Cerebellar cortex (tissue), 1 donor: ENCODE data around the gene MMP20.
"Not testable (repeated sequence)": the region's sequence is repeated elsewhere in the genome, so short reads cannot be mapped to it uniquely, and the experiment has no call there.

Experiments used
- DNase-seq: peaks from one replicate; pipeline ENCODE4 v3.0.0-alpha.2; 2015; ENCODE audit warnings: low spot score

MMP20 gene

DNA sequence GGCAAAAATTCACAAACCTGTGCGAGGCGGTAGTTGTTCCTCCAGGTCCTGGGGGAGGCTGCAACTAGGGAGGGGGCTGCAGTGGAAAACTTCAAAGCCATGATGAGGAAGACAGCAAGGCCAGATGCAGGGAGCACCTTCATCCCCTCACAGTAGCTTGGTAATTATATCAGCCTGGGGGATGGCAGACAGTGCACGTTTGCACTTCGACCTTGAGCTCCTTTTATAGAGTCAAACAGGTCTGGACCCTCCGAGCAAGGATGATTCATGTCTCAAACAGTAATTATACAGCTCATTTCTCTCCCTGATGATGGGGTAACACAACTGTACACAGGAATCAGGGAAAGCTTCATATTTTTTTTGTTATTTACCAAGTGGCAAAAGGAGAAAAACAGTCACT is at the start of gene MMP20:
Gene MMP20 (minus strand): TSS at position 156 of the 400 bp plus-strand sequence. CDS start 13 bp downstream, at position 143.
- DNase-seq: no peak

- DNase-seq: no peak
These were observed 44.5 kb upstream of the MMP20 start for GRCh38 chr11:102669664-102670063.

DNA sequence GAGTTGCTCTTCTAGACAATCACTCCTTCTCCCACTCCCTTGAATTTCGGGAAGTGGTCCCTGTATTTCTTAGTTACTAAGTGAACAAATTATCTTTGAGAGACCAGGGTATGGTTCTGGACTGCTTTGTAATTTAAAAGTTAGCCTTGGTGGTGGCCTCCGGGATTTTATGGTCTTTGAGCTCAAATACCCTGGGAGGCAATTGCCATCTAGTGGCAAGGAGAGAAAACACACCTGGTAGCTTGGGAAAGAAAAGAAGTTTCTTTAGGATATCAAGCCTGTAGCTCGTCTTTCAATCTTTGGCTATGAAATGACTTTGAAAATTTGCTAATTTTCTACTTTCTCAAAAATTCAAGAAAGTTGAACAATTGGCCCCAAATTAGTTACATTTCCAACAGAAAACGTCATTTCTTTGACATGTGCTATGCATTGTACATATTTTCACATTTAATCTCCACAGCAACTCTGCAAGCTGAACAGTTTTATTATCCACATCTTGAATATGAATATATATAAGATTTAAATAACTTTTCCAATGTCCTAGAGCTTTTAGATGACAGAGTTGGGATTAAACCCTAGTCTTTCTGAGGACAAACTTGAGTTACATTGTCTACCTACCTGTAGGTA is 41.3 kb upstream of the MMP20 start:
- DNase-seq: peak; percentile 20

GRCh38 chr11:102664001-102664752 is 39.0 kb upstream of the MMP20 start:
- DNase-seq: no peak

GRCh38 chr11:102662607-102663006 is 37.5 kb upstream of the MMP20 start:
- DNase-seq: no peak

GRCh38 chr11:102661040-102661439 is 35.9 kb upstream of the MMP20 start:
- no peak for DNase-seq

GRCh38 chr11:102656528-102656927 is 31.4 kb upstream of the MMP20 start:
- DNase-seq: no peak

GRCh38 chr11:102655547-102655946 is 30.4 kb upstream of the MMP20 start:
- DNase-seq: no peak

DNA sequence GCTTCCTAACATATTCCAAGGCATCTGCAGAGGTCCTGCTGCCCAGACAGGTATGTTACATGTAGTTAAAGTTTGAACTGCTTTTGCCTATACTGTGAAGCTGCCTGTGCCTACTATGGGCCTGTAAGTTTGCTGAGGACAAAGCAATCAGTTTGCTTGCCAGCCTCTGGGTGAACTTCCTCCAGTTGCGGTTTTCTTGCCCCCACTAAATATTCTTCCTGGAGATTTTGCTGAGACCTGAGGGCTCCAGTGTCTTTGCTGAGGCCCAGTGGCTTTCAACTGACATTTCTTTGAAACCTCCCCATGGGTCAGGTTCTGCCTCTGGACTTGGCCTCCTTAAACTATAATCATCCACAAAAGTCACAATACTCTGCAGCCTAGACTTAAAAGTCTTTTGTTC is 29.6 kb upstream of the MMP20 start:
- DNase-seq: no peak

GRCh38 chr11:102653744-102654291 is 28.7 kb upstream of the MMP20 start:
- DNase-seq: no peak

GRCh38 chr11:102647430-102647829 is 22.3 kb upstream of the MMP20 start:
- no peak for DNase-seq

DNA sequence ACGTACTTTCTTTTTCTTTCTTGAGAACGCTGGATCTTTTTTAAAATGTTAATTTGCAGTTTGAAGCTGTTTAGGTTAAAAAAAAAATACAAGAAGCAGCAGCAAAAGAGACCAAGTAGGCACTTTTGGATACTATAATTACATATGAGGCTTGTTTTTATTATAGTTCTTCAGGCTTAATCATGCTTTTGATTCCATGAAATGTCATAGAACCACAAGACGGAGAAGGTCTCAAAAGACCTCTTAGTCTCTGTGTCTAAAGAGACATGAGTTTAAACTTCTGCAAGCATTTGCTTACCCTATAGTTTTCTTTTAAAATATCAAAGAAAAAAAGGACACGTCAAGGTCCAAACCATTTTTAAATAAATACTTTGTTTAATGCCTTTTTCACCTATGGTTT is 18.8 kb upstream of the MMP20 start:
- DNase-seq: no peak

- DNase-seq: no peak
These were observed 15.8 kb upstream of the MMP20 start for GRCh38 chr11:102640946-102641345.

DNA sequence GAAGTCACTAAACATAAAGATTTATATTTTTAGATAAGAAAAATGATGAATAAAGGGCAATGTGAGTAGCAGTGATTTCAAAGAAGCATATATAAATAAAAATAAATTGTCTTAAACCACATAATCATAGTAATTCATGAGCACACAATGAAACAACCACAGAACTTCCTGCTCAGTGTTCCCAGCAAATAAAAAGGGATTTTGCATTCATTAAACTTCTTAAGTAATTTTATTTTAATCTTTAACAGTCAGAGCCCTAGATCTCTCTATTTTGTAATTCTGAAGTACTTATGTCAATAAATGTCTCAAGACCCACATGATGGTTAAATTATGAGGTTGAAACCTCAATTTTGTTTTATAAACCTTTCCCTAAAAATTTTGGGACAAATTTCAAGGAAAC is 14.5 kb upstream of the MMP20 start:
- no peak for DNase-seq

- no peak for DNase-seq
These were observed 12.6 kb upstream of the MMP20 start for GRCh38 chr11:102637731-102638130.

DNA sequence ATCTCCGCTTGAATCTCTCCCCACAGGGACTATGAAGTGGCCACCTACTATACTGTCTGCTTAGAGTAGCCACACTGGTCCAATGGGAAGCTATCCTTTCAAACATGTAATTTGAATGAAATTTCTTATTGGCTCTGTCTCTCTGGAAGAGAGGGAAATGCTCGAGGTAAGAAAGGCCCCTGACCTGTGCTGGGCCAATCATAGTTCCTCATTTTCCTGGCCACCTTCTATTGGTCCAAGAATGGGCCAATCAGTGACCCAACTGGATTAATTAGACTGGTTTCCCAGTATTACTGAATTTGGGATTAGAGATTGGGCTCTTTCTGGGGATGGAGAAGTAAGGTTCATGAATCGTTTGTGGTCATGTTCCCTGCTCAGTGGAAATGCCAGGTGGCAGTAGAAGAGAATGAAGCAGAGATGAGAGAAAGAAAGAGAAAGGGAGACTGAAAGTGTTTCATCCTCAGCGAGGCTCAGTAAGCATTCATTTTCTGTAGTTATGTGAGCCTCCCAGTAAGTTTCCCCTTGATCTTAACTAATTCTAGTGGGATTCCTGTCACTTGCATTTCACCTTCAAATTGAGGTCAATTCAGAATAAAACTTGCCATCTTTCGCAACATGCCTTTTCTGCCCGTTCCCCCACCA is 8.4 kb upstream of the MMP20 start:
- DNase-seq: no peak

DNA sequence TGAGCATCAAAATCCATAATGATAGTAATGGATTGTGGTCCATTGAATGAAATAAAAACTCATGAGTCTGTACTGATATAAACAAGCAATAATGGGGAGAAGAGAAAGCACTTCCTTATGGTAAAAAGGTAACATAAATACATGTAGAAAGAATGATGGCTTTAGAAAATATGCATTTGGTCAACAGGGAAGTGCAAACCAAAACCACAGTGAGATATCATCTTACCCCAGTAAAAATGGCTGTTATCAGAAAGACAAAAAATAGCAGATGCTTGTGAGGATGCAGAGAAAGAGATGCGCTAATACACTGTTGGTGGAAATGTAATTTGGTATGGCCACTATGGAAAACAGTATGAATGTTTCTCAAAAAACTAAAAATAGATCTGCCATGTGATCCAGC is 6.9 kb upstream of the MMP20 start:
- DNase-seq: no peak

- DNase-seq: no peak
These were observed 5.7 kb upstream of the MMP20 start for GRCh38 chr11:102630598-102631448.

GRCh38 chr11:102629908-102630307 is 4.8 kb upstream of the MMP20 start:
- DNase-seq: not testable (repeated sequence)

- DNase-seq: no peak
These were observed 1.5 kb upstream of the MMP20 start for GRCh38 chr11:102626676-102627075.

DNA sequence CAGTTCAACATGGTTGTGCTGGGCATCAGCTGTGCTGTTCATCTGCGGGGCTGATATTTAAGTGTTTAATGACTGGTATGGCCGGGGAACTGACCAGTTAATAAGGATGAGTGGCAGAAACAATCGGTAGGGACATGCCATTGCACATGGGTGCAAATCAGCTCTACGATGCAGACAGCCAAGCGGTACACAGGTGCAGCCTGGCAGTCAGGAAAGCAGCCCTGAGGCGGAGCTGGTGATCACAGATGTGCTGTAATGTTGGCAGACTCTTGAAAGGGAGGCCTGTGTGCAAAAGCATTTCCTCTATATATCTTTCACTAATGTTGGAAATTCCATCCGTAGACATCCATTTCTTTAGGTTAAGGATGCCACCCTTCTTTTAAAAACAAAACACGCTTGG is 1.1 kb downstream of the MMP20 start:
- no peak for DNase-seq

GRCh38 chr11:102623128-102623527 is 2.0 kb downstream of the MMP20 start:
- no peak for DNase-seq
